SK-N-SH (cell line): Measurements from ENCODE around the gene IFNA2. TPM values are rescaled to one million over a fixed set of nuclear protein-coding genes. Genes with fewer than 3 reads are reported as not detected.
A peak's percentile ranks its signal among the peaks of the same experiment; 100 is the strongest.

Experiments used
- CTCF ChIA-PET: fragments of 300-600, 350-600 bp; formaldehyde crosslinking; extraction: SDS; loops from one replicate; lab custom pipeline; 2021; lab: Yijun Ruan, JAX
- POLR2A ChIA-PET: fragments of 350-600 bp; sonication (Branson Sonifier 250); formaldehyde crosslinking; extraction: SDS; loops from one replicate; lab custom pipeline; 2020; ENCODE audit warnings: antibody characterized with exemption, inconsistent platforms; lab: Yijun Ruan, JAX
- DNase-seq: peaks from one replicate; pipeline ENCODE4 v3.0.0; 2012
- H2AFZ ChIP-seq: fragments of 200-600 bp; sonication (generic); 2 replicates; pipeline ENCODE4 v1.8.1; 2016; ENCODE audit warnings: antibody characterized with exemption, mild to moderate bottlenecking, low read depth
- H3F3A ChIP-seq: fragments of 200-600 bp; sonication (generic); replicated peaks from 2 replicates; pipeline ENCODE3; 2016; ENCODE audit warnings: antibody characterized with exemption, mild to moderate bottlenecking; ENCODE audit not compliant: insufficient read depth
- H3K27ac ChIP-seq, 2 experiments: fragments of 200-500 bp in 1 of 2; fragments of 200-600 bp in 1 of 2; sonication (Bioruptor generic) in 1 of 2; sonication (generic), shearing (Covaris generic) in 1 of 2; 2 replicates each; pipeline versions ENCODE4 v1.5.1 to v1.6.1; 2014 to 2016; ENCODE audit warnings: low read depth in 2 of 2, inconsistent platforms in 1 of 2, low read length in 1 of 2, mild to moderate bottlenecking in 1 of 2, mixed read lengths in 1 of 2
- H3K27me3 ChIP-seq: fragments of 200-600 bp; sonication (generic), shearing (Covaris generic); 2 replicates; pipeline ENCODE4 v1.6.1; 2016; ENCODE audit warnings: mixed run types; ENCODE audit not compliant: insufficient read depth
- H3K36me3 ChIP-seq, 2 experiments: fragments of 200-500 bp in 1 of 2; fragments of 200-600 bp in 1 of 2; sonication (Bioruptor generic) in 1 of 2; sonication (generic) in 1 of 2; replicated peaks in 1 of 2; 2 replicates each; pipeline versions ENCODE3 to v1.5.1; 2014 to 2016; ENCODE audit warnings: low read length in 1 of 2, mild to moderate bottlenecking in 1 of 2; ENCODE audit not compliant: insufficient read depth in 2 of 2, control insufficient read depth in 1 of 2
- H3K4me1 ChIP-seq, 2 experiments: fragments of 200-500 bp in 1 of 2; fragments of 200-600 bp in 1 of 2; sonication (Bioruptor generic) in 1 of 2; sonication (generic), shearing (Covaris generic) in 1 of 2; 2 replicates each; pipeline versions ENCODE4 v1.5.1 to v1.6.1; 2014 to 2016; ENCODE audit warnings: low read depth in 1 of 2, low read length in 1 of 2, mixed run types in 1 of 2; ENCODE audit not compliant: insufficient read depth in 2 of 2, control insufficient read depth in 1 of 2
- H3K4me2 ChIP-seq: fragments of 200-600 bp; sonication (generic), shearing (Covaris generic); 2 replicates; pipeline ENCODE4 v1.6.1; 2017; ENCODE audit warnings: mixed run types
- H3K4me3 ChIP-seq, 2 experiments: fragments of 200-500 bp in 1 of 2; fragments of 200-600 bp in 1 of 2; sonication (Bioruptor generic) in 1 of 2; sonication (generic), shearing (Covaris generic) in 1 of 2; 2 replicates each; pipeline versions ENCODE4 v1.5.1 to v1.8.1; 2014 to 2016; ENCODE audit warnings: low read depth in 2 of 2, inconsistent platforms in 1 of 2, low read length in 1 of 2, mild to moderate bottlenecking in 1 of 2, mixed read lengths in 1 of 2, moderate library complexity in 1 of 2
- H3K79me2 ChIP-seq: fragments of 200-600 bp; sonication (generic); 2 replicates; pipeline ENCODE4 v1.8.1; 2017; ENCODE audit warnings: mild to moderate bottlenecking; ENCODE audit not compliant: insufficient read depth
- H3K9ac ChIP-seq: fragments of 200-600 bp; sonication (generic); 2 replicates; pipeline ENCODE4 v1.6.1; 2017; ENCODE audit warnings: mixed run types
- H3K9me2 ChIP-seq: fragments of 200-600 bp; sonication (generic); 2 replicates; pipeline ENCODE4 v1.6.1; 2017; ENCODE audit warnings: mixed run types
- H3K9me3 ChIP-seq: fragments of 200-600 bp; sonication (generic); 2 replicates; pipeline ENCODE4 v1.6.1; 2017; ENCODE audit warnings: mixed run types, mild to moderate bottlenecking, moderate library complexity
- H4K20me1 ChIP-seq: fragments of 200-600 bp; sonication (generic); 2 replicates; pipeline ENCODE4 v1.6.1; 2017; ENCODE audit warnings: mild to moderate bottlenecking, mixed run types; ENCODE audit not compliant: insufficient read depth
- CHD2 ChIP-seq: fragments of 150-350 bp; IDR thresholded peaks from 2 replicates; pipeline ENCODE4 v1.6.1; 2018; ENCODE audit warnings: low read length; ENCODE audit not compliant: partially characterized antibody
- CTCF ChIP-seq: fragments of 200-600 bp; sonication (generic); IDR thresholded peaks from 2 replicates; pipeline ENCODE4 v1.6.1; 2017; ENCODE audit warnings: antibody characterized with exemption, mild to moderate bottlenecking, moderate library complexity
- ELF1 ChIP-seq: IDR thresholded peaks from 2 replicates; pipeline ENCODE4 v1.4.0; 2012
- EP300 ChIP-seq, 2 experiments: IDR thresholded peaks; 2 replicates each; pipeline versions ENCODE4 v1.4.0 to v1.6.1; 2012; ENCODE audit warnings: borderline replicate concordance in 1 of 2, low read depth in 1 of 2, low read length in 1 of 2
- FOXM1 ChIP-seq: IDR thresholded peaks from 2 replicates; pipeline ENCODE4 v1.4.0; 2012; ENCODE audit warnings: low read depth, mild to moderate bottlenecking
- GATA2 ChIP-seq: sonication (generic); formaldehyde crosslinking; IDR thresholded peaks from 2 replicates; pipeline ENCODE4 v1.5.0; 2020; ENCODE audit warnings: mild to moderate bottlenecking, missing genetic modification reagents
- JUND ChIP-seq: IDR thresholded peaks from 2 replicates; pipeline ENCODE4 v1.4.0; 2012
- MXI1 ChIP-seq: IDR thresholded peaks from 2 replicates; pipeline ENCODE4 v1.6.1; 2012; ENCODE audit warnings: mild to moderate bottlenecking, low read depth, low read length, improper control_type of control experiment
- RAD21 ChIP-seq: IDR thresholded peaks from 2 replicates; pipeline ENCODE4 v1.6.1; 2012; ENCODE audit warnings: mild to moderate bottlenecking, low read length
- SMC3 ChIP-seq: IDR thresholded peaks from 2 replicates; pipeline ENCODE4 v1.6.1; 2012; ENCODE audit warnings: low read depth, low read length, improper control_type of control experiment
- TCF12 ChIP-seq: IDR thresholded peaks from 2 replicates; pipeline ENCODE4 v1.4.0; 2012
- WGBS: methylation state at CpG from one replicate; pipeline ENCODE4 v1.1.6; 2017; ENCODE audit warnings: low lambda C conversion rate; 5-methylcytosine and 5-hydroxymethylcytosine counted together
- polyA plus RNA-seq, 3 experiments: library from polyadenylated mRNA; depleted of rRNA; stranded (reverse); fragments of >200 nt; gene quantifications; 2 replicates each; pipeline ENCODE4 v1.2.3, GENCODE V29; 2012

Gene IFNA2
- polyA plus RNA-seq, 1 of the 3 experiments (the other 2 are of a cell fraction): not detected

GRCh38 chr9:21395778-21396717 lies 10.8 kb upstream of the IFNA2 start:
- Histone ChIP-seq H2AFZ (peak overlapping the region; percentile 83), H3K4me3 (peak overlapping the region; percentile 49 to 73), H3K27me3 (peaks cover 49% of the 10 kb centered on the region; the same call in 1 of the 2 replicates), H4K20me1 (no peaks in the 10 kb centered on the region), H3K4me2 (peak overlapping the region; percentile 91), H3K36me3 (no peaks in the 10 kb centered on the region), H3K4me1 (peaks cover 0 to 4% of the 10 kb centered on the region in 2 experiments; a peak in 2 of 4 replicates), H3F3A (no peaks in the 10 kb centered on the region), H3K9ac (no peak overlapping the region), H3K9me2 (no peaks in the 10 kb centered on the region), H3K9me3 (no peaks in the 10 kb centered on the region), H3K27ac (no peak overlapping the region), H3K79me2 (no peaks in the 10 kb centered on the region)
- ChIA-PET CTCF (interaction anchor here (0.6 to 8.2 kb wide), 49 partner anchors 9 to 581 kb away, joined by 3 to 239 read pairs (median 5); partner anchors contain the start of genes IFNA2, IFNA7, IFNA8 and KLHL9), POLR2A (no interaction called here)
- TF ChIP-seq RAD21: peak; percentile 64
- peak; percentile 83 for TF ChIP-seq SMC3
- TF ChIP-seq GATA2 (CRISPR knock-in tag): no peak
- peak; percentile 95 for TF ChIP-seq CTCF
- DNase-seq: peak; percentile 65
- WGBS: 2% methylated on average over 17 of the region's 40 CpGs

- POLR2A ChIA-PET: no interaction called here
- peaks cover 34% of the 10 kb centered on the region; the same call in 1 of the 2 replicates for H3K27me3 ChIP-seq
These were observed 7.1 kb upstream of the IFNA2 start for GRCh38 chr9:21392270-21392669.

More at GRCh38 chr9:21392270-21392669, 7.1 kb upstream of the IFNA2 start:
- DNase-seq: peak; percentile 23
- no peaks in the 10 kb centered on the region for H3K79me2 ChIP-seq
- TF ChIP-seq JUND (no peak), CHD2 (no peak), ELF1 (no peak), EP300 (IDR thresholded peaks at IDR 0.05; ENCODE audit: borderline replicate concordance in 1 of 2, low read depth in 1 of 2, low read length in 1 of 2) (no peak), CTCF (peak; percentile 45), FOXM1 (no peak), MXI1 (no peak), TCF12 (no peak)
- no peak overlapping the region for H3K4me2 ChIP-seq
- H3K4me3 ChIP-seq: no peak overlapping the region
- H2AFZ ChIP-seq: no peak overlapping the region
- CTCF ChIA-PET: interaction anchor here (1.0 to 8.2 kb wide), 6 partner anchors 10 to 88 kb away, joined by 3 to 239 read pairs (median 4); partner anchors contain the start of gene KLHL9
- no peaks in the 10 kb centered on the region for H3K36me3 ChIP-seq
- peaks cover 0 to 4% of the 10 kb centered on the region in 2 experiments; a peak in 2 of 4 replicates for H3K4me1 ChIP-seq
- no peak overlapping the region for H3K27ac ChIP-seq
- H3K9me2 ChIP-seq: no peaks in the 10 kb centered on the region
- H3K9me3 ChIP-seq: no peaks in the 10 kb centered on the region
- H4K20me1 ChIP-seq: no peaks in the 10 kb centered on the region
- WGBS: 32% methylated on average over 6 of the region's 6 CpGs
- no peaks in the 10 kb centered on the region for H3F3A ChIP-seq
- H3K9ac ChIP-seq: no peak overlapping the region
